Stimulated activated CD8-positive, alpha-beta memory T cell treated with anti-CD3 and anti-CD28 coated beads, Interleukin-12 subunit alpha, Interleukin-12 subunit beta, amount 100 ng/mL, for 24 hours (primary cell): ENCODE results near the gene ZNF280B.
"Not testable (repeated sequence)": the region's sequence is repeated elsewhere in the genome, so short reads cannot be mapped to it uniquely, and the experiment has no call there.

Source experiments
- DNase-seq: peaks from one replicate; pipeline ENCODE4 v3.0.0-alpha.2; 2020; ENCODE audit errors: extremely low read depth

ZNF280B gene

GRCh38 chr22:22509912-22510311 lies 1.4 kb upstream of the ZNF280B start:
- not testable (repeated sequence) for DNase-seq

- no peak for DNase-seq
Measured at GRCh38 chr22:22507743-22508273, 734 bp downstream of the ZNF280B start.

- DNase-seq, result no peak
Measured at GRCh38 chr22:22506736-22507135, 1.8 kb downstream of the ZNF280B start.

- no peak for DNase-seq
Measured at GRCh38 chr22:22498267-22498666, 10.3 kb downstream of the ZNF280B start.

GRCh38 chr22:22491589-22491988 lies 17.0 kb downstream of the ZNF280B start:
- not testable (repeated sequence) for DNase-seq

GRCh38 chr22:22488736-22489135 lies 19.8 kb downstream of the ZNF280B start:
- DNase-seq, result no peak

- DNase-seq, result no peak
Measured at GRCh38 chr22:22487869-22488597, 20.5 kb downstream of the ZNF280B start.

- DNase-seq, result no peak
Measured at GRCh38 chr22:22487059-22487458, 21.5 kb downstream of the ZNF280B start.

- DNase-seq, result no peak
Measured at GRCh38 chr22:22486132-22486899, 22.2 kb downstream of the ZNF280B start.

- no peak for DNase-seq
Measured at GRCh38 chr22:22485524-22485923, 23.0 kb downstream of the ZNF280B start.

- DNase-seq, result no peak
Measured at GRCh38 chr22:22484023-22484422, 24.5 kb downstream of the ZNF280B start.

GRCh38 chr22:22480940-22481339 lies 27.6 kb downstream of the ZNF280B start:
- no peak for DNase-seq

GRCh38 chr22:22479999-22480532 lies 28.5 kb downstream of the ZNF280B start:
- no peak for DNase-seq

- DNase-seq, result no peak
Measured at GRCh38 chr22:22479116-22479515, 29.4 kb downstream of the ZNF280B start.

GRCh38 chr22:22478470-22478869 lies 30.1 kb downstream of the ZNF280B start:
- DNase-seq, result no peak

GRCh38 chr22:22474733-22475132 lies 33.8 kb downstream of the ZNF280B start:
- DNase-seq, result no peak

GRCh38 chr22:22471104-22471503 lies 37.4 kb downstream of the ZNF280B start:
- not testable (repeated sequence) for DNase-seq

- DNase-seq, result no peak
Measured at GRCh38 chr22:22469527-22469926, 39.0 kb downstream of the ZNF280B start.

- DNase-seq, result not testable (repeated sequence)
Measured at GRCh38 chr22:22468794-22469469, 39.6 kb downstream of the ZNF280B start.

- DNase-seq, result no peak
Measured at GRCh38 chr22:22467112-22467511, 41.4 kb downstream of the ZNF280B start.

GRCh38 chr22:22465782-22466181 lies 42.8 kb downstream of the ZNF280B start:
- DNase-seq, result no peak

GRCh38 chr22:22465094-22465602 lies 43.4 kb downstream of the ZNF280B start:
- DNase-seq, result no peak
